Keratinocyte (primary cell): ENCODE measurements around the gene SANBR. TPM values are rescaled to one million over a fixed set of nuclear protein-coding genes. Genes with fewer than 3 reads are reported as not detected.
"Not testable (repeated sequence)": the region's sequence is repeated elsewhere in the genome, so short reads cannot be mapped to it uniquely, and the experiment has no call there.

Source experiments
- DNase-seq: peaks from one replicate; pipeline ENCODE4 v3.0.0-alpha.2; 2011; ENCODE audit warnings: low read depth, missing footprints, low spot score
- FAIRE-seq: peaks from 2 replicates; lab custom pipeline; 2011; peaks lifted over from hg19 to GRCh38; lab: Jason Lieb, UNC
- H2AFZ ChIP-seq: 2 replicates; pipeline ENCODE4 v1.6.0; 2012; ENCODE audit warnings: low read length, control low read depth, inconsistent platforms; ENCODE audit not compliant: control insufficient read depth
- H3K27ac ChIP-seq: 2 replicates; pipeline ENCODE4 v1.5.1; 2011; ENCODE audit warnings: low read length; ENCODE audit not compliant: control insufficient read depth, insufficient read depth
- H3K27me3 ChIP-seq: 3 replicates; pipeline ENCODE4 v1.6.0; 2011; ENCODE audit warnings: low read length; ENCODE audit not compliant: control insufficient read depth, insufficient read depth; ENCODE audit errors: extremely low read depth
- H3K36me3 ChIP-seq, 2 experiments: 2 replicates in 1 of 2; 3 replicates in 1 of 2; pipeline ENCODE4 v1.5.1; 2011; ENCODE audit warnings: low read length in 2 of 2, mild to moderate bottlenecking in 1 of 2; ENCODE audit not compliant: control insufficient read depth in 2 of 2, insufficient read depth in 2 of 2; ENCODE audit errors: extremely low read depth in 1 of 2
- H3K4me1 ChIP-seq: 3 replicates; pipeline ENCODE4 v1.5.1; 2011; ENCODE audit warnings: low read length; ENCODE audit not compliant: control insufficient read depth, insufficient read depth; ENCODE audit errors: extremely low read depth
- H3K4me2 ChIP-seq: 3 replicates; pipeline ENCODE4 v1.6.0; 2011; ENCODE audit warnings: low read depth, low read length; ENCODE audit not compliant: control insufficient read depth, insufficient read depth; ENCODE audit errors: extremely low read depth
- H3K4me3 ChIP-seq, 3 experiments: fragments of 200-600 bp in 1 of 3; sonication (generic) in 1 of 3; 2 replicates in 2 of 3; 3 replicates in 1 of 3; pipeline ENCODE4 v1.5.1; 2011 to 2016; ENCODE audit warnings: low read length in 3 of 3, mild to moderate bottlenecking in 3 of 3, control low read depth in 2 of 3, inconsistent platforms in 1 of 3, low read depth in 1 of 3, mixed read lengths in 1 of 3, mixed run types in 1 of 3, moderate library complexity in 1 of 3; ENCODE audit not compliant: control insufficient read depth in 2 of 3, insufficient read depth in 2 of 3; ENCODE audit errors: extremely low read depth in 1 of 3
- H3K79me2 ChIP-seq: 2 replicates; pipeline ENCODE4 v1.6.0; 2012; ENCODE audit warnings: low read length; ENCODE audit not compliant: control insufficient read depth, insufficient read depth
- H3K9ac ChIP-seq: 3 replicates; pipeline ENCODE4 v1.6.0; 2011; ENCODE audit warnings: low read length; ENCODE audit not compliant: control insufficient read depth, insufficient read depth; ENCODE audit errors: extremely low read depth
- H3K9me1 ChIP-seq: 3 replicates; pipeline ENCODE4 v1.6.0; 2011; ENCODE audit warnings: low read length; ENCODE audit not compliant: control insufficient read depth, insufficient read depth; ENCODE audit errors: extremely low read depth
- H3K9me3 ChIP-seq: 2 replicates; pipeline ENCODE4 v1.5.1; 2012; ENCODE audit warnings: low read depth, low read length; ENCODE audit not compliant: control insufficient read depth
- H4K20me1 ChIP-seq: 3 replicates; pipeline ENCODE4 v1.6.0; 2011; ENCODE audit warnings: low read length; ENCODE audit not compliant: control insufficient read depth, insufficient read depth; ENCODE audit errors: extremely low read depth
- EZH2 ChIP-seq: IDR thresholded peaks from one replicate; pipeline ENCODE4 v1.6.1; 2012; ENCODE audit warnings: inconsistent platforms, mild to moderate bottlenecking, low read length, moderate library complexity
- dilution Hi-C: fragments of 300-500 bp; cut with MboI; formaldehyde crosslinking; loops from one replicate; pipeline ENCODE4 v1.7.0; 2020; ENCODE audit warnings: low sequenced_read_pairs; ENCODE audit not compliant: extremely low pct_ligation_motif_present
- polyA plus RNA-seq, 5 experiments: library from polyadenylated mRNA; depleted of rRNA in 3 of 5; stranded (reverse) in 3 of 5; stranded (forward) in 1 of 5; unstranded in 1 of 5; fragments of >200 nt; gene quantifications; 1 replicate in 1 of 5; 2 replicates in 3 of 5; 3 replicates in 1 of 5; pipeline versions ENCODE4 v1.2.1 to v1.2.3, GENCODE V29; 2011 to 2012; ENCODE audit warnings: missing spikeins in 2 of 5, low read depth in 1 of 5, low replicate concordance in 1 of 5
- TF ChIP-seq, protein P1 (sequence below), 3 experiments: IDR thresholded peaks in 1 of 3; conservative IDR thresholded peaks in 1 of 3; optimal IDR thresholded peaks in 1 of 3; 2 replicates in 2 of 3; 3 replicates in 1 of 3; pipeline versions ENCODE3 to v1.5.1; 2011; ENCODE audit warnings: low read length in 3 of 3, mild to moderate bottlenecking in 3 of 3, moderate library complexity in 2 of 3, control low read depth in 1 of 3, inconsistent platforms in 1 of 3; ENCODE audit not compliant: insufficient read depth in 2 of 3; ENCODE audit errors: extremely low read depth in 1 of 3

SANBR gene
- polyA plus RNA-seq, 1 donor (not counting 4 experiments of a cell fraction or from before 2014, with no cell fraction given): 7.0 TPM

DNA sequence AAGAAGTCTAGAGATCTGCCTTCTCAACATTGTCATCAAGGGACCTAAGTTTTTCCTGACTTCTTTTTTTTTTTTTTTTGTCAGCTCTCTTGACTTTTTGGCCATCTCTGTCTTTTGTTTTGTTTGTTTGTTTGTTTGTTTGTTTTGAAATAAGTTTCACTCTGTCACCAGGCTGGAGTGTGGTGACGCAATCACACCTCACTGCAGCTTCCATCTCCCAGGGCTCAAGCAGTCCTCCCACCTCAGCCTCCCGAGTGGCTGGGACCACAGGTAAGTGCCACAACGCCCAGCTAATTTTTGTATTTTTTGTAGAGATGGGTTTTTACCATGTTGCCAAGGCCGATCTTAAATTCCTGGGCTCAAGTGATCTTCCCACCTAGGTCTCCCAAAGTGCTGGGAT is 42.0 kb upstream of the SANBR start:
- Histone ChIP-seq H3K79me2 (peaks cover 60% of the 10 kb centered on the region), H3K9me3 (no peaks in the 10 kb centered on the region), H3K4me2 (no peak overlapping the region), H3K27me3 (no peaks in the 10 kb centered on the region), H3K4me1 (no peaks in the 10 kb centered on the region), H4K20me1 (no peaks in the 10 kb centered on the region), H3K9ac (no peak overlapping the region), H3K9me1 (no peaks in the 10 kb centered on the region), H3K4me3 (no peak overlapping the region), H3K27ac (no peak overlapping the region), H3K36me3 (peaks cover 4 to 5% of the 10 kb centered on the region in 2 experiments), H2AFZ (no peak overlapping the region)
- no peak for DNase-seq
- TF ChIP-seq EZH2: no peak
- TF ChIP-seq, protein P1, sequence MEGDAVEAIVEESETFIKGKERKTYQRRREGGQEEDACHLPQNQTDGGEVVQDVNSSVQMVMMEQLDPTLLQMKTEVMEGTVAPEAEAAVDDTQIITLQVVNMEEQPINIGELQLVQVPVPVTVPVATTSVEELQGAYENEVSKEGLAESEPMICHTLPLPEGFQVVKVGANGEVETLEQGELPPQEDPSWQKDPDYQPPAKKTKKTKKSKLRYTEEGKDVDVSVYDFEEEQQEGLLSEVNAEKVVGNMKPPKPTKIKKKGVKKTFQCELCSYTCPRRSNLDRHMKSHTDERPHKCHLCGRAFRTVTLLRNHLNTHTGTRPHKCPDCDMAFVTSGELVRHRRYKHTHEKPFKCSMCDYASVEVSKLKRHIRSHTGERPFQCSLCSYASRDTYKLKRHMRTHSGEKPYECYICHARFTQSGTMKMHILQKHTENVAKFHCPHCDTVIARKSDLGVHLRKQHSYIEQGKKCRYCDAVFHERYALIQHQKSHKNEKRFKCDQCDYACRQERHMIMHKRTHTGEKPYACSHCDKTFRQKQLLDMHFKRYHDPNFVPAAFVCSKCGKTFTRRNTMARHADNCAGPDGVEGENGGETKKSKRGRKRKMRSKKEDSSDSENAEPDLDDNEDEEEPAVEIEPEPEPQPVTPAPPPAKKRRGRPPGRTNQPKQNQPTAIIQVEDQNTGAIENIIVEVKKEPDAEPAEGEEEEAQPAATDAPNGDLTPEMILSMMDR (optimal IDR thresholded peaks at IDR 0.05 in 1 of 3, IDR thresholded peaks at IDR 0.05 in 1 of 3, conservative IDR thresholded peaks at IDR 0.05 in 1 of 3; ENCODE audit: extremely low read depth in 1 of 3, insufficient read depth in 2 of 3, low read length in 3 of 3): no peak
- dilution Hi-C loops: no loop called here
- FAIRE-seq: no peak

DNA sequence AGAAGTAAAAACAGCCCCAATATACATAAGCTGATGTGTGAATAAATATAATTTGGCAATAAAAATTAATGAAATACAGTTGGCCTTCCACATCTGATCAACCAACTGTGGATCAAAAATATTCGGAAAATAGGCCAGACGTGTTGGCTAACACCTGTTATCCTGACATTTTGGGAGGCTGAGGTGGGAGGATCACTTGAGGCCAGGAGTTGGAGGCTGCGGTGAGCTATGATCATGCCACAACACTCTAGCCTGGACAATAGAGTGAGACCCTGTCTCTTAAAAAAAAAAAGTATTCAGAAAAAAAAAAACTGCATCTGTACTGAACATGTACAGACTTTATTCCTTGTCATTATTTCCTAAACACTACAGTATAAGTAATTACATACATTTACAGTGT is 36.1 kb upstream of the SANBR start:
- FAIRE-seq (no peak), DNase-seq (no peak)
- no peaks in the 10 kb centered on the region for H4K20me1 ChIP-seq
- H3K36me3 ChIP-seq: peaks cover 9 to 14% of the 10 kb centered on the region in 2 experiments
- no peaks in the 10 kb centered on the region for H3K9me1 ChIP-seq
- dilution Hi-C loops: no loop called here
- H3K9ac ChIP-seq: no peak overlapping the region
- H3K4me3 ChIP-seq: no peak overlapping the region
- H3K4me2 ChIP-seq: no peak overlapping the region
- no peak for TF ChIP-seq EZH2
- TF ChIP-seq, protein P1 (optimal IDR thresholded peaks at IDR 0.05 in 1 of 3, IDR thresholded peaks at IDR 0.05 in 1 of 3, conservative IDR thresholded peaks at IDR 0.05 in 1 of 3; ENCODE audit: extremely low read depth in 1 of 3, insufficient read depth in 2 of 3, low read length in 3 of 3): no peak
- no peak overlapping the region for H3K27ac ChIP-seq
- H3K79me2 ChIP-seq: peaks cover 9% of the 10 kb centered on the region
- H3K4me1 ChIP-seq: no peaks in the 10 kb centered on the region
- no peak overlapping the region for H2AFZ ChIP-seq
- H3K27me3 ChIP-seq: no peaks in the 10 kb centered on the region
- no peaks in the 10 kb centered on the region for H3K9me3 ChIP-seq

DNA sequence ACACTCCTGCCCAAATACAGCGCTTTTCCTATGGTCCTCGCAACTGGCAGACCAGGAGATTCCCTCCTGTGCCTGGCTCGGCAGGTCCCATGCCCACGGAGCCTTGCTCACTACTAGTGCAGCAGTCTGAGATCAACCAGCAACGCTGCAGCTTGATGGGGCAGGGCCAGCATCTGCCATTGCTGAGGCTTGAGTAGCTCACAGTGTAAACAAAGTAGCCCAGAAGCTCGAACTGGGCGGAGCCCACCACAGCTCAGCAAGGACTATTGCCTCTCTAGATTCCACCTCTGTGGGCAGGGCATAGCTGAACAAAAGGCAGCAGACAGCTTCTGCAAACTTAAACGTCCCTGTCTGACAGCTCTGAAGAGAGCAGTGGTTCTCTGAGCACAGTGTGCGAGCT is 31.1 kb upstream of the SANBR start:
- peaks cover 10 to 14% of the 10 kb centered on the region in 2 experiments for H3K36me3 ChIP-seq
- DNase-seq, dilution Hi-C loops, H3K4me1 ChIP-seq, H3K9ac ChIP-seq, H4K20me1 ChIP-seq, FAIRE-seq, H3K4me2 ChIP-seq, H3K27me3 ChIP-seq, H3K9me3 ChIP-seq, H3K79me2 ChIP-seq, H3K27ac ChIP-seq, H2AFZ ChIP-seq, H3K9me1 ChIP-seq, H3K4me3 ChIP-seq: not testable (repeated sequence)

DNA sequence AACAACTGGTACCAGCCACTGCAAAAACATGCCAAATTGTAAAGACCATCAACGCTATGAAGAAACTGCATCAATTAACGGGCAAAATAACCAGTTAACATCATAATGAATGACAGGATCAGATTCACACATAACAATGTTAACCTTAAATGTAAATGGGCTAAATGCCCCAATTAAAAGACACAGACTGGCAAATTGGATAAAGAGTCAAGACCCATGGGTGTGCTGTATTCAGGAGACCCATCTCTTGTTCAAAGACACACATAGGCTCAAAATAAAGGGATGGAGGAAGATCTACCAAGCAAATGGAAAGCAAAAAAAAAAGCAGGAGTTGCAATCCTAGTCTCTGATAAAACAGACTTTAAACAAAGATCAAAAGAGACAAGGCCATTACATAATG is 29.0 kb upstream of the SANBR start:
- H3K4me3 ChIP-seq, H3K4me1 ChIP-seq, H3K36me3 ChIP-seq, H3K9me1 ChIP-seq, dilution Hi-C loops, DNase-seq, FAIRE-seq, H3K27ac ChIP-seq, H3K27me3 ChIP-seq, H3K9me3 ChIP-seq, H3K79me2 ChIP-seq, H4K20me1 ChIP-seq, H3K4me2 ChIP-seq, H3K9ac ChIP-seq, H2AFZ ChIP-seq: not testable (repeated sequence)
